Measurements from ENCODE around the gene ADGRE3. TPM values are rescaled to one million over a fixed set of nuclear protein-coding genes. Genes with fewer than 3 reads are reported as not detected.

ADGRE3 gene
- total RNA-seq, 1 donor from 2014 or later, result not detected

DNA sequence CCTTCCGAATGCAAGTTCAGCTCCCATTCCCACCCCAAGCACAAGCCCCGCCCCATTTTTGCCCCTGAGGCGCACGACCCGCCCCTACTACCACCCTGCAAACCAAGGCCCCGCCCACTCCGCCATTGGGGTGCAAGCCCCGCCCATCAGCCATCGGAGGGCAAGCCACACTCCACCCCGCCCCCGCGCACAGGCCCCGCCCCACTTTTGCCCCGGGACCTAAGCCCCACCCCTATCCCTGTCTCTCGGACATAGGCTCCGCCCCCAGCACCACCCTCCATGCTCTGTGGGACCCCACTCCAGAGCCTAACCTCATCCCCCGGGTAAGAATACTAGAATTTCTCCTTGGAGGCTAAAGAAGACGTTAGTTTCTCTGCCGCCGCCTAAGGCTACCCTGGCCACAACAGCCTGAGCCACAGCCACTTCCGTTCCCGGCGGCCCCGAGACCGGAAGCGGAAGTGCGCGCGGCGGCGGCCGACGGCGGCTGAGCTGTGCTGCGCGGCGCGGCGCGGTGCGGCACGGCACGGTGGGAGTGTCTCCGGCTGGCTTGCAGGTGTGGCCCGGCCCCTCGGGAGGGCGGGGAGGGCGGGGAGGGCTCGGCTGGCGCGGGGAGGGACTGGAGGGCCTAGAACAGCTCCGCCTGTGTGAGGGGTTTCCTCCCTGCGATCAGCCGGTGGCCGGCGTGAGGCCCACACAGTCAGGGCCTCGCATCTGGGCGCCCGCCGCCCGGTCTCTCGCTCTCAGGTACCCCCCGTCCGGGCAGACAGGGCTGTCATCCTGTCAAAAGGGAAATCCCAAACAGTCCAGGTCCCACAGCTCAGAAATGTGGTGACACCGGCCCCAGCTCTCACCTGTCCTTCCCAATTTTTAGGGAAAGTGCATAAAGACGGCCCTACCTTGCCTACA is 15.2 kb upstream of the ADGRE3 start, which contains the start of gene ZNF333:
Gene ZNF333, plus strand, starts transcription at position 451 of the 906 bp plus-strand sequence. CDS start 3,444 bp downstream, outside the sequence.
- TF ChIP-seq, protein P1, sequence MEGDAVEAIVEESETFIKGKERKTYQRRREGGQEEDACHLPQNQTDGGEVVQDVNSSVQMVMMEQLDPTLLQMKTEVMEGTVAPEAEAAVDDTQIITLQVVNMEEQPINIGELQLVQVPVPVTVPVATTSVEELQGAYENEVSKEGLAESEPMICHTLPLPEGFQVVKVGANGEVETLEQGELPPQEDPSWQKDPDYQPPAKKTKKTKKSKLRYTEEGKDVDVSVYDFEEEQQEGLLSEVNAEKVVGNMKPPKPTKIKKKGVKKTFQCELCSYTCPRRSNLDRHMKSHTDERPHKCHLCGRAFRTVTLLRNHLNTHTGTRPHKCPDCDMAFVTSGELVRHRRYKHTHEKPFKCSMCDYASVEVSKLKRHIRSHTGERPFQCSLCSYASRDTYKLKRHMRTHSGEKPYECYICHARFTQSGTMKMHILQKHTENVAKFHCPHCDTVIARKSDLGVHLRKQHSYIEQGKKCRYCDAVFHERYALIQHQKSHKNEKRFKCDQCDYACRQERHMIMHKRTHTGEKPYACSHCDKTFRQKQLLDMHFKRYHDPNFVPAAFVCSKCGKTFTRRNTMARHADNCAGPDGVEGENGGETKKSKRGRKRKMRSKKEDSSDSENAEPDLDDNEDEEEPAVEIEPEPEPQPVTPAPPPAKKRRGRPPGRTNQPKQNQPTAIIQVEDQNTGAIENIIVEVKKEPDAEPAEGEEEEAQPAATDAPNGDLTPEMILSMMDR (IDR thresholded peaks at IDR 0.05; ENCODE audit: insufficient read depth, low read length, poor library complexity, severe bottlenecking), result no peak

DNA sequence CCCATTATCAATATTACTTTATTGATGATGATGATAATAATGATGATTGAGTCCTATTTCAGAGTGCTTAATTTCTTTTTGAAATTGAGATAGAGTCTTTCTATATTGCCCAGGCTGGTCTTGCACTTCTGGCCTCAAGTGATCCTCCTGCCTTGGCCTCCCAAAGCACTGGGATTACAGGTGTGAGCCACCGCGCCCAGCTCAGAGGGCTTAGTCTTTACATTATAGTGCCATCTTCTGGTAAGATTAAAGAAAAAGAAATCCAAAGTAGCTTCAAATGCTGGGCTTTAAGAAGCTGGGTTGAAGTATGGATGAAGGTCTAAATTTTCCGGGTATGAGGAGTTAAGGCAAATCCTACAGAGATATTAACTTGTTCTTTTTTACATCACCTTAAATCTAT is 11.8 kb upstream of the ADGRE3 start:
- no peaks in the 10 kb centered on the region for H3K36me3 ChIP-seq (ENCODE audit: control insufficient read depth, insufficient read depth, low read length)
- H3K4me3 ChIP-seq (ENCODE audit: low read depth, low read length), result no peak overlapping the region
- H3K27me3 ChIP-seq (ENCODE audit: control insufficient read depth, insufficient read depth, low read length), result no peaks in the 10 kb centered on the region
- TF ChIP-seq, protein P1 (IDR thresholded peaks at IDR 0.05; ENCODE audit: insufficient read depth, low read length, poor library complexity, severe bottlenecking), result peak; percentile 23
- no peak for DNase-seq (ENCODE audit: low read depth)

More for the DNA sequence above, 15.2 kb upstream of the ADGRE3 start, which contains the start of gene ZNF333:
- Histone ChIP-seq H3K4me3 (ENCODE audit: low read depth, low read length) (peak within 1 kb of the TSS; percentile 55), H3K36me3 (ENCODE audit: control insufficient read depth, insufficient read depth, low read length) (no peaks in the 10 kb centered on the region), H3K27me3 (ENCODE audit: control insufficient read depth, insufficient read depth, low read length) (no peaks in the 10 kb centered on the region)
- DNase-seq (ENCODE audit: low read depth), result peak; percentile 56

GRCh38 chr19:14683439-14683838 is 8.8 kb upstream of the ADGRE3 start:
- TF ChIP-seq, protein P1 (IDR thresholded peaks at IDR 0.05; ENCODE audit: insufficient read depth, low read length, poor library complexity, severe bottlenecking), result no peak
- H3K36me3 ChIP-seq (ENCODE audit: control insufficient read depth, insufficient read depth, low read length), result no peaks in the 10 kb centered on the region
- no peak overlapping the region for H3K4me3 ChIP-seq (ENCODE audit: low read depth, low read length)
- DNase-seq (ENCODE audit: low read depth), result no peak
- H3K27me3 ChIP-seq (ENCODE audit: control insufficient read depth, insufficient read depth, low read length), result no peaks in the 10 kb centered on the region

DNA sequence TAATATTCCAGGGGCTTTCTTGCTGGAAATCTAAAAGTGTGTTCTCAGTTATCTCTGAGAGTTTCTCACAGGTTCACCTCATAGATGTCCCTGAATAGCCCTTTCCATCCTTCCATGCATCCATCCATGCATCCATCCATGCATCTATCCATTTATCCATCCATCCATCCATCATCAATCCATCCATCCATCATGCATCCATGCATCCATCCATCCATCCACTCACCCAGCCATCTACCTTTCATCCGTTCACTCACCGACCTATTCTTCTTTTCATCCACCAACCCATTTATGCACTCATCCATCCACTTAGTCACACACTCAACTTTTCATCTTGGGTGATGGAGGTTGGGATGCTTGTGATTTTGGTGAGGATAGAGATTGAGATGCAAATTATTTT is 7.4 kb upstream of the ADGRE3 start:
- no peak for DNase-seq (ENCODE audit: low read depth)
- TF ChIP-seq, protein P1 (IDR thresholded peaks at IDR 0.05; ENCODE audit: insufficient read depth, low read length, poor library complexity, severe bottlenecking), result no peak
- H3K36me3 ChIP-seq (ENCODE audit: control insufficient read depth, insufficient read depth, low read length), result no peaks in the 10 kb centered on the region
- H3K4me3 ChIP-seq (ENCODE audit: low read depth, low read length), result no peak overlapping the region
- no peaks in the 10 kb centered on the region for H3K27me3 ChIP-seq (ENCODE audit: control insufficient read depth, insufficient read depth, low read length)

DNA sequence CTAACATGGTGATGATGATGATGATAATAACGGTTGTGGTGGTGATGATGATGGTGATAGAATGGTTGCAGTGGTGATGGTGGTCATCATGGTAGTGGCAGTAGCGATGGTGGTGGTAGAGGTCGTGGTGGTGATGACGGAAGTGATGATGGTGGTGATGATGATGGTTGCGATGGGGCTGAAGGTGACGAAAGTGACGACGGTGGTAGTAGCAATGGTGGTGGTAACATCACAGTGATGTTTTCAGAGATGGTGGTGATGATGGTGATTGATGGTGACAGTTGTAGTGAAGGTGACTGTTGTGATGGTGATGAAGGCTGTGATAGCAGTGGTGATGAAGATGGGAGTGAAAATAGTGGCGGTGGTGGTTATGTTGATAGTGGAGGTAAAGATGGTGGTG is 3.6 kb upstream of the ADGRE3 start:
- Histone ChIP-seq H3K36me3 (ENCODE audit: control insufficient read depth, insufficient read depth, low read length) (no peaks in the 10 kb centered on the region), H3K27me3 (ENCODE audit: control insufficient read depth, insufficient read depth, low read length) (no peaks in the 10 kb centered on the region), H3K4me3 (ENCODE audit: low read depth, low read length) (no peak overlapping the region)
- TF ChIP-seq, protein P1 (IDR thresholded peaks at IDR 0.05; ENCODE audit: insufficient read depth, low read length, poor library complexity, severe bottlenecking), result no peak
- no peak for DNase-seq (ENCODE audit: low read depth)

All from kidney epithelial cell (primary cell).